ENCODE results near the gene SPTSSA. TPM values are rescaled to one million over a fixed set of nuclear protein-coding genes. Genes with fewer than 3 reads are reported as not detected.

Gene SPTSSA
- total RNA-seq, 4 donors from 2014 or later, result 18.6 to 31.5 (median 28.1) TPM

DNA sequence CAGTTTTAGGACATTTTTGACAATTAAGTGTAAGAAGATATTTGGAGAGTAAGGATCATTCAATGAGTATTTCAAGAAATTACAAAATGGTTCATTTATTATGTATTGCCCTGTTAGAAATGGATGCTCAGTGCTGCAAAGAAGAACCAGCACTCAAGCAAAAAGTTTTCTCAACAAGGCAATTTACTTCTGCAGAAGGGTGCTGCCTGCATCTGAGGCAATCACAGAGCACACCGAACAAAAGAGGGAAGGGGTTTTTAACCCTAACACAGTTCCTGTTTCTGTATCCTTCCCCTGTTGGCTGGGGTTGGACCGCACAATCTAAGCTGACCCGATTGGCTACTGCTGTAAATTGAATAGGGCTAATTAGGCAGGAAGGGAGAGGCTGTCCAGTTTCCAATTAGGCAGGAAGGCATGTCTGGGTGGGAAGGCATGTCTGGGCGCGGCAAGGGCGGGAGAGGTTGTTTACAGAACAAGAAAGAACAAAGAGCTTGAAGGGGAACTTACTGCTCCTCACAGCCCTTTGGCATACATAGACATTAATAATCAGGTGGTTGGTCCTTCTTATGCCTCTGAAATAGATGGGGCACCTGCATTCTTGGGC lies 41.4 kb downstream of the SPTSSA start:
- H3K4me1 ChIP-seq, result no peaks in the 10 kb centered on the region
- H3K4me3 ChIP-seq, result no peak overlapping the region
- DNase-seq (ENCODE audit: low spot score in 2 of 2), result no peak
- no peaks in the 10 kb centered on the region for H3K27me3 ChIP-seq
- H3K27ac ChIP-seq, result no peak overlapping the region
- no peak for TF ChIP-seq POLR2AphosphoS5 (IDR thresholded peaks at IDR 0.05)
- TF ChIP-seq EP300 (IDR thresholded peaks at IDR 0.05), result no peak
- TF ChIP-seq, protein P1, sequence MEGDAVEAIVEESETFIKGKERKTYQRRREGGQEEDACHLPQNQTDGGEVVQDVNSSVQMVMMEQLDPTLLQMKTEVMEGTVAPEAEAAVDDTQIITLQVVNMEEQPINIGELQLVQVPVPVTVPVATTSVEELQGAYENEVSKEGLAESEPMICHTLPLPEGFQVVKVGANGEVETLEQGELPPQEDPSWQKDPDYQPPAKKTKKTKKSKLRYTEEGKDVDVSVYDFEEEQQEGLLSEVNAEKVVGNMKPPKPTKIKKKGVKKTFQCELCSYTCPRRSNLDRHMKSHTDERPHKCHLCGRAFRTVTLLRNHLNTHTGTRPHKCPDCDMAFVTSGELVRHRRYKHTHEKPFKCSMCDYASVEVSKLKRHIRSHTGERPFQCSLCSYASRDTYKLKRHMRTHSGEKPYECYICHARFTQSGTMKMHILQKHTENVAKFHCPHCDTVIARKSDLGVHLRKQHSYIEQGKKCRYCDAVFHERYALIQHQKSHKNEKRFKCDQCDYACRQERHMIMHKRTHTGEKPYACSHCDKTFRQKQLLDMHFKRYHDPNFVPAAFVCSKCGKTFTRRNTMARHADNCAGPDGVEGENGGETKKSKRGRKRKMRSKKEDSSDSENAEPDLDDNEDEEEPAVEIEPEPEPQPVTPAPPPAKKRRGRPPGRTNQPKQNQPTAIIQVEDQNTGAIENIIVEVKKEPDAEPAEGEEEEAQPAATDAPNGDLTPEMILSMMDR (IDR thresholded peaks at IDR 0.05), result no peak
- no peak for TF ChIP-seq POLR2A (IDR thresholded peaks at IDR 0.05)
- H3K36me3 ChIP-seq, result no peaks in the 10 kb centered on the region
- H3K9me3 ChIP-seq, result peaks cover 6% of the 10 kb centered on the region
- 80% methylated on average over 6 of the region's 6 CpGs for WGBS

DNA sequence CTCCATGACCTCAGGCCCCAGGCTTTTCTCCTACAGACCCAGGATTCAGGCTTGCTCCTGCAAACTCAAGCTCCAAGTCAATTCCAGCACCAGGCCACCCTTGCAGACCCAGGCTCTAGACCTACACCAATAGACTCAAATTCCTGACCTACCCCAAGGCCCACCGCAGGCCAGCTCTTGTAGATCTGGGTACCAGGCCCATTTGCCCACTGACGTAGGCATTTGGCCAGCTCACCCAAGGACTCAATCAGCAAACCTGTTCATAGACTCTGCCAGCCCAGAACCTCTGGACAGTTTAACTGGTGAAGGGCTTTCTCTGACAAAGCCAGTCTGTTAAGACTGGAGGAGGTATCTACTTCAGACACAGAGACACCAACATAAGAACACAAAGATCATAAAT lies 52.3 kb downstream of the SPTSSA start:
- 93% methylated on average over 2 of the region's 2 CpGs for WGBS
- no peaks in the 10 kb centered on the region for H3K27me3 ChIP-seq
- DNase-seq (ENCODE audit: low spot score in 2 of 2), result no peak

DNA sequence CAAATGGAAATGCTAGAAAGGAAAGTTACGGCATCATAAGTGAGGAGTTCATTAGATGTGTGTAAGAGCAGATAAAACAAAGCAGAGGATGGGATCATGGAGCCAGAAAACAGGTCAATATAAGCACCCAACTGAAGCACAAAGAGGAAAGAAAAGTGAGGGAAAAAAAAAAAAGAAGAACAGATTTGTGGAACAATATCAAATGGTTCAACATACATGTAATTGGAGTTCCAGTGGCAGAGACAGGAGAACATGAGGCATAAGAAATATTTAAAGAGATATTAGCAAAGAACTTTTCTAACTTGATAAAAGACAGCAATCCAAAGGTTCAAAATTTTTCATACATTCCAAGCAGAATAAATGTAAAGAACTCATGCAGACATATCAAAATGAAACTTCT lies 54.1 kb downstream of the SPTSSA start:
- no peak for TF ChIP-seq EP300 (IDR thresholded peaks at IDR 0.05)
- TF ChIP-seq, protein P1 (IDR thresholded peaks at IDR 0.05), result no peak
- no peak for TF ChIP-seq POLR2A (IDR thresholded peaks at IDR 0.05)
- TF ChIP-seq POLR2AphosphoS5 (IDR thresholded peaks at IDR 0.05), result no peak
- peaks cover 14% of the 10 kb centered on the region for H3K9me3 ChIP-seq
- H3K4me1 ChIP-seq, result no peaks in the 10 kb centered on the region
- H3K27me3 ChIP-seq, result no peaks in the 10 kb centered on the region
- H3K4me3 ChIP-seq, result no peak overlapping the region
- no peak for DNase-seq (ENCODE audit: low spot score in 2 of 2)
- H3K27ac ChIP-seq, result no peak overlapping the region
- 98% methylated on average over 1 of the region's 1 CpG for WGBS
- no peaks in the 10 kb centered on the region for H3K36me3 ChIP-seq

More for the DNA sequence above, 52.3 kb downstream of the SPTSSA start:
- Histone ChIP-seq H3K9me3 (peaks cover 14% of the 10 kb centered on the region), H3K4me3 (no peak overlapping the region), H3K4me1 (no peaks in the 10 kb centered on the region), H3K36me3 (no peaks in the 10 kb centered on the region), H3K27ac (no peak overlapping the region)
- TF ChIP-seq POLR2AphosphoS5 (IDR thresholded peaks at IDR 0.05) (no peak), POLR2A (IDR thresholded peaks at IDR 0.05) (no peak), EP300 (IDR thresholded peaks at IDR 0.05) (no peak)
- TF ChIP-seq, protein P1 (IDR thresholded peaks at IDR 0.05), result no peak

DNA sequence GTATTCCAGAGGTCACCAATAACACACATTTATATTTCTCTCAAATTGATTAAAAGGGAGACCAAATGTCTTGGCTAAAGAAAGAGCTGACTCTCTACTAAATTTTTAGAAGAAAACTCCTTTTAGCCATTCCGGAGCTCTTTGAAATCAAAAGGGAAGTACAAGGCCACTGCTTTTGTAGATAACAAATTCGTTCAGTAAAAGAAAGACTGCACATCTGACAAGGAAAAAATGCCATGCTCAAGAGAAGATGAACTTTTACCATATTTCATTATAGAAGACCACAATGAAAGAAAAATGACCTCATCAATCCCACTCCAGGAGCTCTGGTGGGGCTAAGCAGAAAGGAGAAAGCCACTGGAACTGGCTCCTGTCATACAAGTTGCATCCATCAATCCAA lies 57.6 kb downstream of the SPTSSA start:
- 67% methylated on average over 2 of the region's 2 CpGs for WGBS
- no peaks in the 10 kb centered on the region for H3K27me3 ChIP-seq
- TF ChIP-seq POLR2A (IDR thresholded peaks at IDR 0.05) (no peak), POLR2AphosphoS5 (IDR thresholded peaks at IDR 0.05) (no peak), EP300 (IDR thresholded peaks at IDR 0.05) (no peak)
- TF ChIP-seq, protein P1 (IDR thresholded peaks at IDR 0.05), result no peak

DNA sequence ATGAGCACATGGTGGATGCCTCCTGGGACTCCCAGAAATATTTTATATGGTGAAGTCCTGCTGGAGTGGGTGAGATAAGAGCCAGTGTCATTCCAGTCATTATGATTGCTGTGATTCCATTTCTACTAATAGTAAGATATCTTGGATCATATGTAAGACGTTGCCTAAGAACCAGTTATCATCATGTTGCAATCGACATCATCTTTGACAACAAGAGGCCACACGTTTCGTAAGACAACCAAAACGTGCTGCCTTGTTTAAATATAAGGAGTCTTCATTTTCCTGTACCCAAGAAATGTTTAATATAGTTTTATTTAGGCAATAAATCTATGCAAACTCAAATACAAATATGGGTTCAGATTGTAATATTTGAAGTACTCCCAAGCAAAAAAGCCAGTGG lies 58.4 kb downstream of the SPTSSA start:
- Histone ChIP-seq H3K36me3 (no peaks in the 10 kb centered on the region), H3K4me3 (no peak overlapping the region), H3K27ac (no peak overlapping the region), H3K9me3 (no peaks in the 10 kb centered on the region), H3K4me1 (no peaks in the 10 kb centered on the region), H3K27me3 (no peaks in the 10 kb centered on the region)
- DNase-seq (ENCODE audit: low spot score in 2 of 2), result no peak
- WGBS, result 49% methylated on average over 5 of the region's 5 CpGs
- TF ChIP-seq, protein P1 (IDR thresholded peaks at IDR 0.05), result no peak
- TF ChIP-seq POLR2A (IDR thresholded peaks at IDR 0.05) (no peak), EP300 (IDR thresholded peaks at IDR 0.05) (no peak), POLR2AphosphoS5 (IDR thresholded peaks at IDR 0.05) (no peak)

More for the DNA sequence above, 57.6 kb downstream of the SPTSSA start:
- Histone ChIP-seq H3K36me3 (no peaks in the 10 kb centered on the region), H3K4me3 (no peak overlapping the region), H3K27ac (no peak overlapping the region), H3K9me3 (peaks cover 2% of the 10 kb centered on the region), H3K4me1 (no peaks in the 10 kb centered on the region)
- DNase-seq (ENCODE audit: low spot score in 2 of 2), result no peak

Data from suprapubic skin (tissue), 4 donors.